ENCODE measurements around the gene TMEM86A.

The TMEM86A gene

DNA sequence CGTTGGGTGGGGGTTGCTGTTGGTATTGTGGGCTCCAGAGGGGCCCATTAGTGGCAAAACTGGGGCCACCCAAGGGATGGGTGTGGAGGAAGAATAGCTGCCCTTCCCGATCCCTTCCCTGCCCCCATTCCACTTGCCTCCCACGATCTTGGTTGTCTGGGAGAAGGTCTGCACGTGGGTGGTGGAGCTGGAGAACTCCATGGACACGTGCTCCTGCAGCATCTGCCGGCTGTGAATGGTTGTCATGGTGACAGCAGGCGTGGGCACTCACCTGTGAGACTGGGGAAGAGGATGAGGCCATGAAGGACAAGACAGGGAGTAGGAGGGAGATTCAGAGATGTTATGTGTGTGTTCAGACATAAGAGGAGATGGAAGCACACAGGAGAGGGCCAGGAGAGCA is 25.4 kb downstream of the TMEM86A start:
- Histone ChIP-seq H3K4me1 (ENCODE audit: control insufficient read depth, insufficient read depth, low read length) (peaks cover 4% of the 10 kb centered on the region; the same call in 1 of the 2 replicates), H3K9me3 (ENCODE audit: control insufficient read depth, insufficient read depth, low read length) (no peaks in the 10 kb centered on the region), H3K36me3 (ENCODE audit: control insufficient read depth, insufficient read depth, low read length) (no peaks in the 10 kb centered on the region), H3K27me3 (ENCODE audit: control insufficient read depth, insufficient read depth, low read length) (no peaks in the 10 kb centered on the region), H3K4me3 (ENCODE audit: low read length) (no peak overlapping the region), H3K27ac (ENCODE audit: low read length) (no peak overlapping the region)
- WGBS (ENCODE audit: insufficient coverage, insufficient read length), result no CpG with 5 or more reads among the region's 7 CpGs
- DNase-seq (ENCODE audit: low read depth, low spot score), result no peak

DNA sequence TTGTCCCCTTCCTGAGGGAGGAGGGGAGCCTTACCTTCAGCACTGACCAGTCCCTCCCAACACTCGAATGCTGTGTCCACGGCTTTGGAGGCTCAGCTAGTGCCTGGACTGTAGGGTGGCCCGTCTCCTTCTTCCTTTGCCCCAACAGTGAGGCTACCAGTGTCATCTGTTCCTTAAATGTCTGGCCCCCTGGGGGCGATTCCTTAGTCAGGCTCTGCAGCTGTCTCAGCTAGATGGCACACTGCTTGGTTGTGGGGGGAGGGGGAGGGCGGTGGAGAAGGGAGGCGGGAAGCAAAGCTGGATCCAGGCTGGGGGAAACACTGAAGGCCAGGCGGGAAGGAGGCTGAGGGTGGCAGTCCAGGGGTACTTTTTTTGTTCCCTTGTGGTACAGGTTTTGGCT is 27.5 kb downstream of the TMEM86A start, which contains the start of gene IGSF22:
IGSF22 (minus strand) TSS at position 149 of the 400 bp plus-strand sequence. CDS start 1,952 bp downstream, outside the sequence.
- WGBS (ENCODE audit: insufficient coverage, insufficient read length), result no CpG with 5 or more reads among the region's 7 CpGs
- Histone ChIP-seq H3K27ac (ENCODE audit: low read length) (no peak within 1 kb of the TSS), H3K27me3 (ENCODE audit: control insufficient read depth, insufficient read depth, low read length) (no peaks in the 10 kb centered on the region), H3K4me3 (ENCODE audit: low read length) (no peak within 1 kb of the TSS), H3K4me1 (ENCODE audit: control insufficient read depth, insufficient read depth, low read length) (peaks cover 4% of the 10 kb centered on the region; the same call in 1 of the 2 replicates), H3K9me3 (ENCODE audit: control insufficient read depth, insufficient read depth, low read length) (no peaks in the 10 kb centered on the region), H3K36me3 (ENCODE audit: control insufficient read depth, insufficient read depth, low read length) (no peaks in the 10 kb centered on the region)
- DNase-seq (ENCODE audit: low read depth, low spot score), result no peak

DNA sequence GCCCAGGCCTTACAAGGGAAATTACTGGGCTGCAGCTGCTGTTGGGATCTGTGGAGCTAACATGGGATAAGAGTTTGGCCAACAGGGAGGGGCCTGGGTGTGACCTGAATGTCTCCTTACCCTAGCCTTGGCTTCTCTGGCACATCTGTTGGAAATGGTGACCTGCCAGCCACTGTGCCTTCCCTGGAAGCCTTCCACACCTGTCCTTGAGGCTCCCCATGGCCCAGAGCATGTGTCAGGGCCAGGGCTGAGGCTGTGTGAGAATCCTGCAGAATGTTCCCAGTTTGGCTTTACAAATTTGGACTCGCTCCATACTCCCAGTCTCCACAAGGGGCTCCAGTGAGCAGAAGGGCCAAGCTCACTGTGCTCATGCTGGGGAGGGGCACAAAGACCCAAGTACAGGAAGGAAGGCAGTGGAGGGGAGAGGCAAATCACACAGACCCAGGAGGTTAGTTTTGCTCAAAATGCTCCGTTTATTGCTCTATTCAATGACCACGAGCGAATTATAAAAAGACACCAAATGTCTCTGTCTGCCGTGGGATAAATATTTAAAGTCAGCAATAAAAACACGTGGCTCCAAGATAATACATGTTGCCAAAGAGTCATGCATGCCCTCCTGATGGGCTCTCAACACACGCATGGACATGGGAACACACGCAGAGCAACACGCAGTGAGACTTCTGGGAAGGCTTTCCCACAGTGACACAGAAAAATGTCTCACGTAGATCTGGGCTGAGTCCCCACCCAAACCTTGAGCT is 29.1 kb downstream of the TMEM86A start:
- no peak overlapping the region for H3K4me3 ChIP-seq (ENCODE audit: low read length)
- H3K9me3 ChIP-seq (ENCODE audit: control insufficient read depth, insufficient read depth, low read length), result no peaks in the 10 kb centered on the region
- peaks cover 4% of the 10 kb centered on the region; the same call in 1 of the 2 replicates for H3K4me1 ChIP-seq (ENCODE audit: control insufficient read depth, insufficient read depth, low read length)
- no peaks in the 10 kb centered on the region for H3K36me3 ChIP-seq (ENCODE audit: control insufficient read depth, insufficient read depth, low read length)
- no peak overlapping the region for H3K27ac ChIP-seq (ENCODE audit: low read length)
- peak; percentile 75 for DNase-seq (ENCODE audit: low read depth, low spot score)
- no CpG with 5 or more reads among the region's 10 CpGs for WGBS (ENCODE audit: insufficient coverage, insufficient read length)
- no peaks in the 10 kb centered on the region for H3K27me3 ChIP-seq (ENCODE audit: control insufficient read depth, insufficient read depth, low read length)

DNA sequence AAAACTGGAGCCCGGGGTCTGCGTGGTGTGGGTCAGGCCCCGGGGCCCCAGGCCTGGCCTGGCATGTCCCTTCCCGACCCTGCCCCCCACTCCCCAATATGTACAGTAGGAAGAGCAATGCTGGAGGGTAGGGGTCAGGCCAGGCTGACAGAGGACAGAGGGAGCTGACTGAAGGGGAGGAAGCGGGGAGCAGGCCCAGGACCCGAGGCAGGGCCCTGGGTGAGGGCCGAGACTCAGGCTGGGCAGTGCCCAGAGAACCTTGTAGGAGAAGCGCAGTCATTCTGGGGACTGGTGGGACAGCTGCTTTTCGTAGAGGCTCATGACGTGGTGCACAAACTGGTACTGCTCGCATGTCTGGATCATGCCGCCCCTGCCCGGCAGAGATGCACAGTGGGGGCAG is 30.1 kb downstream of the TMEM86A start:
- H3K27me3 ChIP-seq (ENCODE audit: control insufficient read depth, insufficient read depth, low read length), result no peaks in the 10 kb centered on the region
- no CpG with 5 or more reads among the region's 13 CpGs for WGBS (ENCODE audit: insufficient coverage, insufficient read length)
- no peak overlapping the region for H3K27ac ChIP-seq (ENCODE audit: low read length)
- no peak for DNase-seq (ENCODE audit: low read depth, low spot score)
- H3K4me3 ChIP-seq (ENCODE audit: low read length), result no peak overlapping the region
- no peaks in the 10 kb centered on the region for H3K36me3 ChIP-seq (ENCODE audit: control insufficient read depth, insufficient read depth, low read length)
- no peaks in the 10 kb centered on the region for H3K9me3 ChIP-seq (ENCODE audit: control insufficient read depth, insufficient read depth, low read length)
- H3K4me1 ChIP-seq (ENCODE audit: control insufficient read depth, insufficient read depth, low read length), result peaks cover 4% of the 10 kb centered on the region; the same call in 1 of the 2 replicates

DNA sequence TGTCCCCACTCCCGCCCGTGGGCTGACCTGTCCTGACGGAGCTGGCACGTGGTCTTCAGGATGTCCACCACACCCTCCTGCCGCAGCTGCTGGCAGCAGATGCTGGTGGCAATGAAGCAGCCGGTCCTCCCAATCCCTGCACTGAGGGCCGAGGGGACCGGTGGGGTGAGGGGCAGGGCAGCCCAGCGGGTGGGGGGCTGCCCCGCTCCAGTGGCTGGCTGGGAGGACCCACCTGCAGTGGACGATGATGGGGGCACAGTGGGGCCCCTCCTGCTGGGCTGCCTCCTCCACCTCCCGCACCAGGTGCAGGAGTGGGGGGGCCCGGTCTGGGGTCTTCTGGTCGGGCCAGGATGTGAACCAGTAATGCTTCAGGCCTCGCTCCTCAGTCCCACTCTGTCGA is 30.8 kb downstream of the TMEM86A start:
- H3K27me3 ChIP-seq (ENCODE audit: control insufficient read depth, insufficient read depth, low read length), result no peaks in the 10 kb centered on the region
- no CpG with 5 or more reads among the region's 16 CpGs for WGBS (ENCODE audit: insufficient coverage, insufficient read length)

DNA sequence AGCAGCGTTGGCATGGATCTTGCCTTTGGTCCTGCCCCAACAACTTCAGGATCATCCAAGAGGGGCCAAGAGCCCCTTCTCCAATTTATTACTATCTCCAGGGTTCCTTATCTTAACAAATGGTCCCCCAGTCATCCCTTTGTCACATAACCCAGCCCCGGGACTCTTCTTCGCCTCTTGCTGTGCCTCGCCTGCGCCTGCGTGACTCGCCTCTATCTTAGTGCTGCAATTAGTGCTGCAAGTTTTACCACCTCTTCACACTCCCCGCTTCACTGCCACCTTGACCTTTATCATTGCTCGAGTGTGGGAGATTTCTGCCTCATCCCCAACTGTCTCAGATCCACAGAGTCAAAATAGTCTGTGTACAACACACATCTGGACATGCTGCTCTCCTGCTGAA is 31.4 kb downstream of the TMEM86A start:
- no peak overlapping the region for H3K27ac ChIP-seq (ENCODE audit: low read length)
- no peaks in the 10 kb centered on the region for H3K36me3 ChIP-seq (ENCODE audit: control insufficient read depth, insufficient read depth, low read length)
- no peaks in the 10 kb centered on the region for H3K9me3 ChIP-seq (ENCODE audit: control insufficient read depth, insufficient read depth, low read length)
- H3K4me1 ChIP-seq (ENCODE audit: control insufficient read depth, insufficient read depth, low read length), result peaks cover 2% of the 10 kb centered on the region; the same call in 1 of the 2 replicates
- WGBS (ENCODE audit: insufficient coverage, insufficient read length), result no CpG with 5 or more reads among the region's 9 CpGs
- no peak overlapping the region for H3K4me3 ChIP-seq (ENCODE audit: low read length)
- no peaks in the 10 kb centered on the region for H3K27me3 ChIP-seq (ENCODE audit: control insufficient read depth, insufficient read depth, low read length)
- DNase-seq (ENCODE audit: low read depth, low spot score), result no peak

More for the DNA sequence above, 30.8 kb downstream of the TMEM86A start:
- Histone ChIP-seq H3K4me3 (ENCODE audit: low read length) (no peak overlapping the region), H3K4me1 (ENCODE audit: control insufficient read depth, insufficient read depth, low read length) (peaks cover 2% of the 10 kb centered on the region; the same call in 1 of the 2 replicates), H3K27ac (ENCODE audit: low read length) (no peak overlapping the region), H3K9me3 (ENCODE audit: control insufficient read depth, insufficient read depth, low read length) (no peaks in the 10 kb centered on the region), H3K36me3 (ENCODE audit: control insufficient read depth, insufficient read depth, low read length) (no peaks in the 10 kb centered on the region)
- DNase-seq (ENCODE audit: low read depth, low spot score), result no peak

DNA sequence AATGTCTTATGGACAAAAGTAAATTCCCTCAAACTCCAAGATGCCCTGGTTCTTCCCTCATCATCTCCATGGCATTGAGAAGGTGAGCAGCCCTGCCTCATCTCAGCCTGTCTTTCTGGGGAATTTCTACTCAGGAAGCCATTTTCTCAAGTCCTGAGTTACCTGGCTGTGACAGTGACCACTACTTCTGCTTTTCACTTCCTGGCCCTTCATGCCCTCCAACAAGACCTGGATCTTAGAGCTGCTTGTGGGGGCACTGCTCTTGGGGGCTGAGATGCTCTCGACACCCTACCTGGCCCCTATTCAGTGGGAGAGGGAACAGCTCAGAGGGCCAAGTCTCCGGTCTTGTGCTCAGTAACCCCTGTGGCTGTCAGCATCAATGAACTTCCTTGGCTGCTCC is 32.9 kb downstream of the TMEM86A start:
- Histone ChIP-seq H3K27ac (ENCODE audit: low read length) (no peak overlapping the region), H3K4me1 (ENCODE audit: control insufficient read depth, insufficient read depth, low read length) (peaks cover 1% of the 10 kb centered on the region; the same call in 1 of the 2 replicates), H3K36me3 (ENCODE audit: control insufficient read depth, insufficient read depth, low read length) (no peaks in the 10 kb centered on the region), H3K27me3 (ENCODE audit: control insufficient read depth, insufficient read depth, low read length) (no peaks in the 10 kb centered on the region), H3K4me3 (ENCODE audit: low read length) (no peak overlapping the region), H3K9me3 (ENCODE audit: control insufficient read depth, insufficient read depth, low read length) (no peaks in the 10 kb centered on the region)
- no peak for DNase-seq (ENCODE audit: low read depth, low spot score)
- no CpG with 5 or more reads among the region's 2 CpGs for WGBS (ENCODE audit: insufficient coverage, insufficient read length)

DNA sequence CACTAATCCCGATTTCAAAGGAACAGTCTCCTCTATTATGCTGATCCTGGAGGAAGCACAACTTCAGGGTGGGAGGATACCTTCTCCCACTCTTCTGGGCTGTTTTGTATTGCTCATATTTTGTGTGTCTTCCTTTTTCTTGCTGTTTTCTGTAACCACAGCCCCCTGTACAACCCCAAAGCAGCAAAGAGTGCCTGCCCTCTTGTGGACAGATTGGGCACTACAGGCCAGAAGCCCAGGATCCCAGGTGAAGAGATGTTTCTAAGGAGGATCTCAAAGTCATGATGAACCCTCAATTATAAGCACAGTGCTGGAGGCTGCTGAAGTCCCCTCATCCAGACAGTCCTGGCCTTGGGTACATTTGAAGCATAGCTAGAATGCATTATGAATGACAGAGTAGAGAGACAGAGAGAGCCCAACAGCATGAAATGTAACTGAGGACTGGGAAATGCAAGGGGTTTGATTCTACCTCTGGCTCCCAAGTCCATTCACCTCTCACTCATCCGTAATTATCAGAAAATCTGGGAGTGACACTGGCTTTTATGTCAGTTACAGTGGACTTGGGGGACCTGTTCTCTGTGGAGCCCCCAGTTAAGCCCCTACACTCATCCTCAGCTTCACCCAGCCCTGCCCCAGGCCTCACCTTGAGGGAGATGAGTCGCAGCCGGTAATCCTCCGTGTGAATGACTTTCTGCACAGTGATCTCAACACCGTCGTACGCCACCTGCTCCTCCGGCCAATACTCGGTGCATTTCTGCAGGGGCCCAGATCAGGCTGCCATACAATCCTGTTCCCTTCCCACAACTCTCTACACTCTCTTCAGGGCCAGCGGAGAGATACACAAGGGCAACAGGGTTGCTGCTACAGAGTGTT is 33.6 kb downstream of the TMEM86A start:
- no CpG with 5 or more reads among the region's 11 CpGs for WGBS (ENCODE audit: insufficient coverage, insufficient read length)
- peak; percentile 43 for DNase-seq (ENCODE audit: low read depth, low spot score)

DNA sequence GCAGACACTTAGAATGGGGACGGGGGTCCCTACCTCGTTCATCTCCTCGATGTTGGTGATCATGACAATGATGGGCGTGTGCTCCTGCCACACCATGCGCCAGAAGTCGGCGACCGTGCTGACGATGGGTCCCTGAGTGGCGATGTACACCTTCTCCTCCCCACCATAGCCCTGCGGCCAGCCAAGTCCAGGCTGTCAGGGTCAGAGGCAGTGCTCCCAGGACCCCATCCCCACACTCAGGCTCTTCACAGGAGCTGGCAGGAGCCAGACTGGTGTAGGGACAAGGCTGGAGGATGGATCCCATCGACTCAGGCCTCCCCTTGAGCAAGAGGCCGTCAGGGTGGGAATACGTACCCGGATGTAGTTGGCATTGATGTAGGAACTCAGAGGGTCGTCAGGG is 34.6 kb downstream of the TMEM86A start:
- Histone ChIP-seq H3K27ac (ENCODE audit: low read length) (no peak overlapping the region), H3K27me3 (ENCODE audit: control insufficient read depth, insufficient read depth, low read length) (no peaks in the 10 kb centered on the region), H3K36me3 (ENCODE audit: control insufficient read depth, insufficient read depth, low read length) (no peaks in the 10 kb centered on the region), H3K4me3 (ENCODE audit: low read length) (no peak overlapping the region), H3K9me3 (ENCODE audit: control insufficient read depth, insufficient read depth, low read length) (no peaks in the 10 kb centered on the region), H3K4me1 (ENCODE audit: control insufficient read depth, insufficient read depth, low read length) (no peaks in the 10 kb centered on the region)
- no CpG with 5 or more reads among the region's 16 CpGs for WGBS (ENCODE audit: insufficient coverage, insufficient read length)
- no peak for DNase-seq (ENCODE audit: low read depth, low spot score)

More for the DNA sequence above, 33.6 kb downstream of the TMEM86A start:
- no peak overlapping the region for H3K27ac ChIP-seq (ENCODE audit: low read length)
- H3K36me3 ChIP-seq (ENCODE audit: control insufficient read depth, insufficient read depth, low read length), result no peaks in the 10 kb centered on the region
- H3K4me3 ChIP-seq (ENCODE audit: low read length), result no peak overlapping the region
- no peaks in the 10 kb centered on the region for H3K9me3 ChIP-seq (ENCODE audit: control insufficient read depth, insufficient read depth, low read length)
- peaks cover 1% of the 10 kb centered on the region; the same call in 1 of the 2 replicates for H3K4me1 ChIP-seq (ENCODE audit: control insufficient read depth, insufficient read depth, low read length)
- no peaks in the 10 kb centered on the region for H3K27me3 ChIP-seq (ENCODE audit: control insufficient read depth, insufficient read depth, low read length)

DNA sequence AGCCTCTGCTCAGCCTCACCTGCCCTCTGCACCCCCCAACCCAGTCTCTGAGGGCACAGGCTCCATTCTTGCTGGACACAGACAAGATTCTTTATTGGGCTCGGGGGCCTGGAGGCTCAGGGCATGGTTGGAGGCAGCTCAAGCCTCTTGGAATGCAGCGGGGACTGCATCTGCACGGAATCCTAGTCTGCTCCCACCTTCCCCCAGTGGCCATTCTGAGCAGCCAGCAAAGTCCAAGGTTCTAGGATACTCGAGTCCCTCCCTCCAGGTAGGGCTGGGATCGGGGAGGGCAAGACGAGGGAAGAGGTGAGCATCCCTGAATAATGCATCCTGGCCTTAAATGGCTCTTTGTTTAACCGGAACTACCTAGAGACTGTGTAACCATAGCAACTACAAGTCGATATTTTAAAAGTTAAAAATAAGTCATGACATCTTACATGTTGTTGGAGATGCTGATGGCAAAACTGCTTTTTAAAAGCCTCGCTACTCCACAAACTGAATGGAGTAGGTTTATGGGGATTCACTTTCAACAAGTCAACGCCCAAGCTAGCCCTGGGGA is 38.1 kb downstream of the TMEM86A start:
- Histone ChIP-seq H3K4me1 (ENCODE audit: control insufficient read depth, insufficient read depth, low read length) (no peaks in the 10 kb centered on the region), H3K36me3 (ENCODE audit: control insufficient read depth, insufficient read depth, low read length) (no peaks in the 10 kb centered on the region), H3K4me3 (ENCODE audit: low read length) (no peak overlapping the region), H3K9me3 (ENCODE audit: control insufficient read depth, insufficient read depth, low read length) (no peaks in the 10 kb centered on the region), H3K27ac (ENCODE audit: low read length) (no peak overlapping the region), H3K27me3 (ENCODE audit: control insufficient read depth, insufficient read depth, low read length) (no peaks in the 10 kb centered on the region)
- peak; percentile 29 for DNase-seq (ENCODE audit: low read depth, low spot score)
- no CpG with 5 or more reads among the region's 10 CpGs for WGBS (ENCODE audit: insufficient coverage, insufficient read length)

Data from iPS DF 6.9 (cell line).